Colonic mucosa (tissue), 4 donors: Measurements from ENCODE around the gene NPEPPS. TPM values are rescaled to one million over a fixed set of nuclear protein-coding genes. Genes with fewer than 3 reads are reported as not detected.
"Not testable (repeated sequence)": the region's sequence is repeated elsewhere in the genome, so short reads cannot be mapped to it uniquely, and the experiment has no call there.

Experiments used
- DNase-seq: peaks from one replicate; pipeline ENCODE4 v3.0.0-alpha.2; 2020
- H3K27ac ChIP-seq: fragments of 200-600 bp; one replicate; pipeline ENCODE4 v1.8.0; 2021
- H3K27me3 ChIP-seq: fragments of 200-600 bp; one replicate; pipeline ENCODE4 v1.8.0; 2021
- H3K36me3 ChIP-seq: fragments of 200-600 bp; one replicate; pipeline ENCODE4 v1.8.0; 2021
- H3K4me1 ChIP-seq: fragments of 200-600 bp; one replicate; pipeline ENCODE4 v1.8.0; 2021; ENCODE audit warnings: mild to moderate bottlenecking
- H3K4me3 ChIP-seq: fragments of 200-600 bp; one replicate; pipeline ENCODE4 v1.8.0; 2021
- H3K9ac ChIP-seq, 2 donors: one replicate each; pipeline ENCODE4 v1.7.0; 2013; ENCODE audit warnings: control low read depth in 2 of 2, low read depth in 2 of 2, low read length in 2 of 2
- H3K9me3 ChIP-seq: fragments of 200-600 bp; one replicate; pipeline ENCODE4 v1.8.0; 2021
- CTCF ChIP-seq: fragments of 200-600 bp; IDR thresholded peaks from one replicate; pipeline ENCODE4 v1.8.0; 2022; ENCODE audit warnings: antibody characterized with exemption, mild to moderate bottlenecking
- intact Hi-C: fragments of 100-400 bp; cut with DNase I; formaldehyde crosslinking; loops from one replicate; pipeline ENCODE4 v1.14.1; 2022
- total RNA-seq, 2 donors: library from RNA; stranded (reverse); fragmentation: NEBNext Ultra II Directional in 1 of 2; extraction: Animal tissue kit (Norgen Biotek cat#: 25700) in 1 of 2; gene quantifications; one replicate each; pipeline ENCODE4 v1.2.1, GENCODE V29; 2021
- donor health status: healthy.
- donor health status: DM: no; HTN: no; CAD: no.
- donor health status: DM: no; HTN: no; CAD: no.

NPEPPS gene
- total RNA-seq, 2 donors from 2014 or later: 122 to 177 TPM

GRCh38 chr17:47582416-47582815, 51.5 kb downstream of the NPEPPS start:
- H3K4me1 ChIP-seq, H3K9ac ChIP-seq, H3K36me3 ChIP-seq, intact Hi-C loops, H3K4me3 ChIP-seq, H3K9me3 ChIP-seq, H3K27me3 ChIP-seq, DNase-seq, H3K27ac ChIP-seq: not testable (repeated sequence)

- intact Hi-C loops, H3K4me3 ChIP-seq, H3K9ac ChIP-seq, DNase-seq, H3K4me1 ChIP-seq, H3K9me3 ChIP-seq, H3K27ac ChIP-seq, H3K36me3 ChIP-seq, H3K27me3 ChIP-seq: not testable (repeated sequence)
Observed at GRCh38 chr17:47586378-47587055, 55.6 kb downstream of the NPEPPS start.

GRCh38 chr17:47593522-47593921, 62.6 kb downstream of the NPEPPS start:
- H3K27ac ChIP-seq, intact Hi-C loops, H3K4me1 ChIP-seq, H3K27me3 ChIP-seq, H3K4me3 ChIP-seq, H3K9me3 ChIP-seq, H3K9ac ChIP-seq, DNase-seq: not testable (repeated sequence)
- H3K36me3 ChIP-seq: peaks cover 11% of the 10 kb centered on the region

GRCh38 chr17:47603830-47604597, 73.1 kb downstream of the NPEPPS start:
- Histone ChIP-seq H3K4me3 (no peak overlapping the region), H3K27me3 (no peaks in the 10 kb centered on the region), H3K9ac (no peak overlapping the region), H3K4me1 (no peaks in the 10 kb centered on the region), H3K9me3 (no peaks in the 10 kb centered on the region), H3K36me3 (peaks cover 9% of the 10 kb centered on the region), H3K27ac (no peak overlapping the region)
- DNase-seq: no peak
- no peak for TF ChIP-seq CTCF
- intact Hi-C loops: no loop called here

- TF ChIP-seq CTCF: no peak
- H3K4me1 ChIP-seq: no peaks in the 10 kb centered on the region
- no peak overlapping the region for H3K27ac ChIP-seq
- H3K9me3 ChIP-seq: no peaks in the 10 kb centered on the region
- intact Hi-C loops: no loop called here
- no peak overlapping the region for H3K9ac ChIP-seq
- DNase-seq: no peak
- H3K27me3 ChIP-seq: no peaks in the 10 kb centered on the region
- peaks cover 9% of the 10 kb centered on the region for H3K36me3 ChIP-seq
- H3K4me3 ChIP-seq: no peak overlapping the region
Observed at GRCh38 chr17:47604598-47604927, 73.7 kb downstream of the NPEPPS start.

- Histone ChIP-seq H3K4me1 (no peaks in the 10 kb centered on the region), H3K9me3 (no peaks in the 10 kb centered on the region), H3K27ac (no peak overlapping the region), H3K4me3 (no peak overlapping the region), H3K27me3 (no peaks in the 10 kb centered on the region), H3K9ac (no peak overlapping the region), H3K36me3 (peaks cover 6% of the 10 kb centered on the region)
- intact Hi-C loops: no loop called here
- no peak for DNase-seq
- no peak for TF ChIP-seq CTCF
Observed at GRCh38 chr17:47605011-47605410, 74.1 kb downstream of the NPEPPS start.

GRCh38 chr17:47607481-47607880, 76.6 kb downstream of the NPEPPS start:
- TF ChIP-seq CTCF: no peak
- no peak overlapping the region for H3K4me3 ChIP-seq
- intact Hi-C loops: no loop called here
- H3K9me3 ChIP-seq: no peaks in the 10 kb centered on the region
- no peaks in the 10 kb centered on the region for H3K4me1 ChIP-seq
- H3K27ac ChIP-seq: no peak overlapping the region
- H3K9ac ChIP-seq: no peak overlapping the region
- H3K36me3 ChIP-seq: peaks cover 3% of the 10 kb centered on the region
- no peaks in the 10 kb centered on the region for H3K27me3 ChIP-seq
- DNase-seq: no peak
